HCT116 (cell line): Measurements from ENCODE around the gene ACAN.

Source experiments
- CBX3 ChIP-seq: IDR thresholded peaks from 2 replicates; pipeline ENCODE4 v1.6.1; 2012; ENCODE audit warnings: low read depth
- EZH2 ChIP-seq: fragments of 200-600 bp; sonication (generic); IDR thresholded peaks from 2 replicates; pipeline ENCODE4 v1.6.1; 2017; ENCODE audit warnings: antibody characterized with exemption, mixed run types
- JUND ChIP-seq: IDR thresholded peaks from 2 replicates; pipeline ENCODE4 v1.6.1; 2012
- POLR2A ChIP-seq: IDR thresholded peaks from 2 replicates; pipeline ENCODE4 v1.7.0; 2011; ENCODE audit warnings: borderline replicate concordance; ENCODE audit not compliant: insufficient read depth, insufficient read length; ENCODE audit errors: extremely low read depth
- POLR2AphosphoS5 ChIP-seq: IDR thresholded peaks from 2 replicates; pipeline ENCODE4 v1.6.1; 2011; ENCODE audit warnings: mild to moderate bottlenecking, low read depth, low read length, moderate library complexity
- SIN3A ChIP-seq: IDR thresholded peaks from 2 replicates; pipeline ENCODE4 v1.6.1; 2012; ENCODE audit warnings: low read depth
- SP1 ChIP-seq: IDR thresholded peaks from 2 replicates; pipeline ENCODE4 v1.6.1; 2012; ENCODE audit warnings: low read depth
- YY1 ChIP-seq: IDR thresholded peaks from 2 replicates; pipeline ENCODE4 v1.6.1; 2011; ENCODE audit warnings: low read length, low read depth, moderate library complexity, mild to moderate bottlenecking; ENCODE audit not compliant: insufficient replicate concordance; ENCODE audit errors: extremely low read depth
- ZNF274 ChIP-seq: fragments of 200-500 bp; sonication (Bioruptor generic); IDR thresholded peaks from 2 replicates; pipeline ENCODE4 v1.6.1; 2014; ENCODE audit warnings: mild to moderate bottlenecking, low read depth, low read length, inconsistent platforms
- TF ChIP-seq, protein P1 (sequence below): IDR thresholded peaks from 2 replicates; pipeline ENCODE4 v1.6.1; 2011; ENCODE audit warnings: mild to moderate bottlenecking, low read length, moderate library complexity; ENCODE audit not compliant: insufficient replicate concordance; ENCODE audit errors: extremely low read depth
- TF ChIP-seq, protein P2 (sequence below), 3 experiments: fragments of 200-600 bp in 1 of 3; sonication (generic) in 1 of 3; IDR thresholded peaks in 2 of 3; conservative IDR thresholded peaks in 1 of 3; 2 replicates each; pipeline ENCODE4 v1.5.1; 2012 to 2017; ENCODE audit warnings: low read depth in 2 of 3, low read length in 2 of 3, antibody characterized with exemption in 1 of 3, borderline replicate concordance in 1 of 3, control low read depth in 1 of 3, mild to moderate bottlenecking in 1 of 3, mixed read lengths in 1 of 3, mixed run types in 1 of 3, moderate library complexity in 1 of 3; ENCODE audit not compliant: insufficient read depth in 1 of 3
- TF ChIP-seq, protein P3 (sequence below): IDR thresholded peaks from 2 replicates; pipeline ENCODE4 v1.6.1; 2012

DNA sequence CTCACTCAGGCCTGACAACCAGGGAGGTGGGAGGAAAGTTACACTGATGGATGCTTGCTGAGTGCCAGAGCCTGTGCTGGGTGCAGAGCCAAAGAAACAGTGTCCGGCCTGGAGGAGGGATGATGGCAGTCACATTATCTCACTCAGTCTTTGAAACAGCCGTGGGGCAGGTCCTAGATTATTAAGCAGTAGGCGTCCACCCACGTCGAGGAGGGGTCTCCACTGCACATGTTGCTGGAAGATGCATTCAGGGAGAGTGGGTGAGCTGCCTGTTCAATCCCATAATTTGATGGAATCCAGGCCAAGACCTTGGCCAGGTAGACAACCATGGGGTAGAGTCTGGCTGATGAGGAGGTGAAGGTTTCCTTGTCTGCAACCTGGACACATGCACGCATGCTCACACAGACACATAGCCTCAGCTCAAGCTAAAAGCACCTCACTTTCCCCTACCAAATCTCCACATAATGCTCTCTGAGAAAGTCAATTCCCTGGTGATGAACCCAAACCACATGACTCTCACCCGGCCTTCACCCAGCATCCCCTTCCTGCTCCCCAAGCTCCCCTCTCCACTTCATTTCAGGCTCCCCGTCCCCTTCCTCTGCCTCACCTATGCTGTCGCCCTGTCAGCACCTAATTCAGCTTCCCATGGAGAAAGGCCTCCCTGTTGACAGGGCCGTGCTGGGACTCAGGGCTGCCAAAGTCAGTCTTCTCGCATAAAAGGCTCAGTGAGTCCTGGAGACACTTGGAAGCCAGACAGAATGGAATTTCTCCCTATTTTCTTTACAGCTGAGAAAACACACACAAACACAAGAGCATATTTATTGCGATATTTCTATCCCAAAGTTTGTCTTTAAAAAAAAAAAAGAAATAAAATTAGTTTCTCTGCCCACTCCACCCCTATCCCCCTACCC lies 29.8 kb downstream of the ACAN start:
- TF ChIP-seq POLR2A (no peak), SIN3A (no peak), EZH2 (no peak), CBX3 (no peak), ZNF274 (no peak), YY1 (no peak), SP1 (no peak), JUND (no peak), POLR2AphosphoS5 (no peak)
- TF ChIP-seq, protein P1, sequence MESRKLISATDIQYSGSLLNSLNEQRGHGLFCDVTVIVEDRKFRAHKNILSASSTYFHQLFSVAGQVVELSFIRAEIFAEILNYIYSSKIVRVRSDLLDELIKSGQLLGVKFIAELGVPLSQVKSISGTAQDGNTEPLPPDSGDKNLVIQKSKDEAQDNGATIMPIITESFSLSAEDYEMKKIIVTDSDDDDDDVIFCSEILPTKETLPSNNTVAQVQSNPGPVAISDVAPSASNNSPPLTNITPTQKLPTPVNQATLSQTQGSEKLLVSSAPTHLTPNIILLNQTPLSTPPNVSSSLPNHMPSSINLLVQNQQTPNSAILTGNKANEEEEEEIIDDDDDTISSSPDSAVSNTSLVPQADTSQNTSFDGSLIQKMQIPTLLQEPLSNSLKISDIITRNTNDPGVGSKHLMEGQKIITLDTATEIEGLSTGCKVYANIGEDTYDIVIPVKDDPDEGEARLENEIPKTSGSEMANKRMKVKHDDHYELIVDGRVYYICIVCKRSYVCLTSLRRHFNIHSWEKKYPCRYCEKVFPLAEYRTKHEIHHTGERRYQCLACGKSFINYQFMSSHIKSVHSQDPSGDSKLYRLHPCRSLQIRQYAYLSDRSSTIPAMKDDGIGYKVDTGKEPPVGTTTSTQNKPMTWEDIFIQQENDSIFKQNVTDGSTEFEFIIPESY, result no peak
- TF ChIP-seq, protein P2, sequence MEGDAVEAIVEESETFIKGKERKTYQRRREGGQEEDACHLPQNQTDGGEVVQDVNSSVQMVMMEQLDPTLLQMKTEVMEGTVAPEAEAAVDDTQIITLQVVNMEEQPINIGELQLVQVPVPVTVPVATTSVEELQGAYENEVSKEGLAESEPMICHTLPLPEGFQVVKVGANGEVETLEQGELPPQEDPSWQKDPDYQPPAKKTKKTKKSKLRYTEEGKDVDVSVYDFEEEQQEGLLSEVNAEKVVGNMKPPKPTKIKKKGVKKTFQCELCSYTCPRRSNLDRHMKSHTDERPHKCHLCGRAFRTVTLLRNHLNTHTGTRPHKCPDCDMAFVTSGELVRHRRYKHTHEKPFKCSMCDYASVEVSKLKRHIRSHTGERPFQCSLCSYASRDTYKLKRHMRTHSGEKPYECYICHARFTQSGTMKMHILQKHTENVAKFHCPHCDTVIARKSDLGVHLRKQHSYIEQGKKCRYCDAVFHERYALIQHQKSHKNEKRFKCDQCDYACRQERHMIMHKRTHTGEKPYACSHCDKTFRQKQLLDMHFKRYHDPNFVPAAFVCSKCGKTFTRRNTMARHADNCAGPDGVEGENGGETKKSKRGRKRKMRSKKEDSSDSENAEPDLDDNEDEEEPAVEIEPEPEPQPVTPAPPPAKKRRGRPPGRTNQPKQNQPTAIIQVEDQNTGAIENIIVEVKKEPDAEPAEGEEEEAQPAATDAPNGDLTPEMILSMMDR (IDR thresholded peaks at IDR 0.05 in 2 of 3, conservative IDR thresholded peaks at IDR 0.05 in 1 of 3; ENCODE audit: borderline replicate concordance in 1 of 3, insufficient read depth in 1 of 3, low read depth in 2 of 3, low read length in 2 of 3), result no peak
- TF ChIP-seq, protein P3, sequence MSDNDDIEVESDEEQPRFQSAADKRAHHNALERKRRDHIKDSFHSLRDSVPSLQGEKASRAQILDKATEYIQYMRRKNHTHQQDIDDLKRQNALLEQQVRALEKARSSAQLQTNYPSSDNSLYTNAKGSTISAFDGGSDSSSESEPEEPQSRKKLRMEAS, result no peak
